NOMO-1 (cell line): ENCODE measurements around the gene KDM8.
A peak's percentile ranks its signal among the peaks of the same experiment; 100 is the strongest.
"Not testable (repeated sequence)": the region's sequence is repeated elsewhere in the genome, so short reads cannot be mapped to it uniquely, and the experiment has no call there.

Experiments used
- DNase-seq, 2 experiments: peaks; one replicate each; lab custom pipeline; 2025; ENCODE audit not compliant: unreplicated experiment in 2 of 2; lab: John Stamatoyannopoulos, UW

KDM8 gene

GRCh38 chr16:27190316-27190871, 12.9 kb upstream of the KDM8 start:
- no peak for DNase-seq

- no peak for DNase-seq
Measured at GRCh38 chr16:27191352-27191924, 11.9 kb upstream of the KDM8 start.

DNA sequence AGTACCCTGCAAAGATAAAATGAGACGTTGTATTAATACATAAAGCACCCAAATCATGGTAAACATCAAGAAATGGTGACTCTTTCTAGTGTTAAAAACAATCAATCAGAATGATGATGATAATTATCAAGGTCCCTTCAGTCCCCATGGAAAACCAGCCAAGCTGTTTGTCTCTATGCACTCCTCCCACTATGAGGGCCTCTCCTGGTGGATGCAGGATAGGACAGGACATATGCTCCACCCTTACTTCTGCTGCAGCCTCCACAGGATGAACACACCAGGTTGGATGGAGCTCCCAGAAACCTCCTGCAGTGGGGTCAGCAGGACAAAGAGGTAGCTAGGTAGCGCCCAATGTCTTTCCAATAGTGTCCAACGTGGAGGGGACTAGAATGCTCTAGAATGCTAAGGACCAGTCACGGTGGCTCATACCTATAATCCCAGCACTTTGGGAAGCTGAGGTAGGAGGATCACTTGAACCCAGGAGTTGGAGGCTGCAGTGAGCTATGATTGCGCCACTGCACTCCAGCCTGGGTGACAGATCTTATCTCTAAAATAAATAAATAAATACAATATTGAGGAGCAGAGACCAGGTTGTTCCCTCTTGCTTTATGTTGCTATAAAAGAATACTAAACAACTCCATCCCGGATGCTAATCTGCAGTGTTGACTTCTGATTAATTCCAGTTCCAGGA, 9.9 kb upstream of the KDM8 start:
- no peak for DNase-seq

DNA sequence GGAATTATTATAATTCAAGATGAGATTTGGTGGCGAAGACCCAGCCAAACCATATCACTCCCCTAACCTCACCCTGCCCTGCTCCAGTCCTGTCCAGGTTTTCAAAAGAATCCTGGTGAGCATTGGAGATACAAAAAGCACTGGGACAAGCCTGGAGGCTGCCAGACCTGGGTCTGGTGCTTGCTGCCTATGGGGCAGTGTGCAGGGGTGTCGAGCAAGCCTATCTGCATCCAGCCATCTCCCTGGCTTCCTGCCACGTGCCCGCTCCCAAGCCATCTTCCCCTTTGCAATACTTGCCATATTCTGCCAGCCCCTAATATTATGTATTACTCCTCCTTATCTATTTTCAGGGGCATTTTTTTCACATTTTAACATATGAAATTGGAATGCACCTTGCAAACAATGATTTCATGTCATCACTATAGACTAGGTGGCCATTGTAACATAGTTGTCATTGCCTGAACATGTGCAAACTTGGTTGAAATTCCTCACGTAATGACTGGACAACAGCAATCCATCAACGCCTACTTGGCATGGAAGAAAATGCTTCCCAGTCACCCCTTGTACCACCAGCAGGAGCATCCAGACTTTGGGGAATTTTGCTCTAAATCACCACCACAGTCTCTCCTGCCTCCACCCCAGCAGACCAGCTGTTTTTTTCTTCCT, 8.1 kb upstream of the KDM8 start:
- DNase-seq: no peak

DNA sequence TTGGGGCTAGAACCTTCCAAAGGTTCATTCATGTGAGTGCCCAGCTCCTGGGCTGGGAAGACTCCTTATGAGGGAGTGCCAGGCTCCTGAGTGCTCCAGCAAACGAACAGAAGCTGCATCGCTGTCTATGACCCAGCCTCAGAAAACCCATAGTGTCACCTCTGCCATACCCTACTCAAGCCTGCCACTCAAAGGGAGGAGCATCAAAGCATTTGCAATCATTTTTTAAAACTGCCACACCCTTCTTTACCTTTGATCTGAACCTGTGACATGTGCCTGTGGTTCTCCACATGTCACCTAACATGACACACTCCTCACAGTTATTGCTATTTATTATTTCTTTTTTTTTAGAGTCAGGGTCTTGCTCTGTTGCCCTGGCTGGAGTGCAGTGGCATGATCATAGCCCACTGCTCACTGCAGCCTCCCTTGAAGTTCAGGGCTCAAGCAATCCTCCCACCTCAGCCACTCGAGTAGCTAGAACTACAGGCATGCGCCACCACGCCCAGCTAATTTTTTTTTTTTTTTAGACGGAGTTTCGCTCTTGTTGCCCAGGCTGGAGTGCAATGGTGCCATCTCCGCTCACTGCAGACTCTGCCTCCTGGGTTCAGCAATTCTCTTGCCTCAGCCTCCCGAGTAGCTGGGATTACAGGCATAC, 7.3 kb upstream of the KDM8 start:
- no peak for DNase-seq

DNA sequence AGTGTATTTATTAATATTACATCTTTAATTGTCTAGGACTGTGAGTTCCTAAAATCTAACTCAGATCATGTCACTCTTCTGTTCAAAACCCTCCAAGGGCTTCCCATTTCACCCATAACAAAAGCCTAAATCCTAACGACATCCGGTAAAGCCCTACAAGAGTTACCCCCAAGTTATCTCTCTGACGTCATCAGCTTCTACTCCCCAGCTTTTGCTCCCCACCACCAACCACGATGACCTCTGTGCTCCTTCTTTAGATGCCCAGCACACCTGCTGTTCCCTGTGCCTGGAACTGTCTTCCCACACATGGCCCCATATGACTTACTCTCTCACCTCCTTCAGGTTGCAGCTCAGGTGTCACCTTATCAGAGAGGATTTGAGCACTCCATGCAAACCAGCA, 6.3 kb upstream of the KDM8 start:
- DNase-seq: no peak

DNA sequence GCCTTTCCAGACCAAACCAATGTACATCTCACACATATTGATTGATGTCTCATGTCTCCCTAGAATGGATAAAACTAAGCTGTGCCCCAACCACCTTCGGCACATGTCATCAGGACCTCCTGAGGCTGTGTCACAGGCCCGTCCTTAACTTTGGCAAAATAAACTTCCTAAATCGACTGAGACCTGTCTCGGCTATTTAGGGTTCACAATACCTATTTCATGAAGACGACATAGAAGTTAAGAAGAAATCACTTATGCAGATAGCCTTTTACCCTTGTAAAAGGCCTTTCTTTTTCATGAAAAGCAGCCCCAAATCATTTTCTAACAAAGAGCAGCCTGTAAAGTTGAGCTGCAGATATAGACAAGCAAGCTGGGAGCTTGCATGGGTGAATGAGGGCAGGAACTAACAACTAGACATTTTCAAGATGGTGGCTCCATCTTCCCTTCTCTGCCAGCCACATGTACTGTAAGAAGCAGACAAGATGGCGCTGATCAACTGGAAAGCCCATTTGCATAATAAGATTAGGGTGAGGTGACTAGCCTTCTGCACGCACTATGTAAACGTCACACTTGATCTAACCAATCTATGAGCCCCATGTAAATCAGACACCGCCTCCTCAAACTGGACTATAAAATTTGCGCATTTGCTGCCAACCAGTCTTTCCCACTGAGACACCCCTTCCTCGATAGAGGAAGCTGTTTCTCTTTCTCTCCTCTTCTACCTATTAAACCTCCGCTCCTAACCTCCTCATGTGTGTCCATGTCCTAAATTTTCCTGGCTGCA, 4.7 kb upstream of the KDM8 start:
- DNase-seq: no peak

GRCh38 chr16:27199235-27199586, 4.1 kb upstream of the KDM8 start:
- DNase-seq: no peak

DNA sequence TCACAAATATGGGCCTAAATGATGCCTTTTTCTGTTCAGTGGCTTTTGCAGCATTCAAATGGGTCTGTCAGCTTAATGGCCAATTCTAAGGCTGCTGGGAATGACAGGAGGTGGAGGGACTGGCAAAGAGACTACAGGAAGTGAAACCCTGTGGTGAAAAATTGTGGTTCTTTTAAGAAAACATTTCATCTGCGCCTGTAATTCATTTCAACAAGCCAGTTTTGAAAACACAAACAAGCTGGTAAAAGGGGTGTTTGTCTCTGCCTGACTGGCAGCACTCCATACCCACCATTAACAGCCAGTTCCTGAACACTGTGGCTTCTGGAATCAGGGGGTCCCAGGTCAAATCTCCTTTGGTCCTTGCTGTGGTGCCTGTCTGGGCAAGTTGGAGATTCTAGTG, 3.6 kb upstream of the KDM8 start:
- peak; percentile 84 to 93 for DNase-seq

GRCh38 chr16:27200914-27201313, 2.4 kb upstream of the KDM8 start:
- DNase-seq: not testable (repeated sequence)

- peak in 1 of 2 experiments; percentile 73 for DNase-seq
Measured at GRCh38 chr16:27202923-27203506, 311 bp upstream of the KDM8 start.

- no peak for DNase-seq
Measured at GRCh38 chr16:27204312-27204915, 1.1 kb downstream of the KDM8 start.

DNA sequence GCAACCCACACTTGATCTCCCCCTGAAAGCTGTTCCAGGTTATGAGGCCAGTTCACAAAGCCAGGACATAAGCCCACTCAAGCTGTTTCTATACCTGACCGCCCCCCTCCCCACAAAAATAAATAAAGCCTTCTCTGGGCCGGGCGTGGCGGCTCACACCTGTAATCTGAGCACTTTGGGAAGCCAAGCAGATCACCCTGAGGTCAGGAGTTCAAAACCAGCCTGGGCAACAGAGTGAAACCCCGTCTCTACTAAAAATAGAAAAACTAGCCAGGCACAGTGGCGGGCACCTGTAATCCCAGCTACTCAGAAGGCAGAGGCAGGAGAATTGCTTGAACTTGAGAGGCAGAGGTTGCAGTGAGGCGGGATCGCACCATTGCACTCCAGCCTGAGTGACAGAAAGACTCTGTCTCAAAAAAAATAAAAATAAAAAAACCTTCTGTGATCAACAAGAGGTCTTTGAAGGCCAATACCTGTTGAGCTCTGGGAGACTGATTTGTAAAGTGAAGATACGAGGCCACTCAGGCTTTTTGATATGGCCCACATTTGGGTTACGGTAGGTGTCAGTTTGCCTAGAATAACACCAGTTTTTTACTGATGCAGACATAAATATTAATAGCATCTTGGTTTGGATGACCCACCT, 2.2 kb downstream of the KDM8 start:
- DNase-seq: no peak

- DNase-seq: not testable (repeated sequence)
Measured at GRCh38 chr16:27207121-27207520, 3.8 kb downstream of the KDM8 start.

GRCh38 chr16:27208081-27208680, 4.9 kb downstream of the KDM8 start:
- no peak for DNase-seq

DNA sequence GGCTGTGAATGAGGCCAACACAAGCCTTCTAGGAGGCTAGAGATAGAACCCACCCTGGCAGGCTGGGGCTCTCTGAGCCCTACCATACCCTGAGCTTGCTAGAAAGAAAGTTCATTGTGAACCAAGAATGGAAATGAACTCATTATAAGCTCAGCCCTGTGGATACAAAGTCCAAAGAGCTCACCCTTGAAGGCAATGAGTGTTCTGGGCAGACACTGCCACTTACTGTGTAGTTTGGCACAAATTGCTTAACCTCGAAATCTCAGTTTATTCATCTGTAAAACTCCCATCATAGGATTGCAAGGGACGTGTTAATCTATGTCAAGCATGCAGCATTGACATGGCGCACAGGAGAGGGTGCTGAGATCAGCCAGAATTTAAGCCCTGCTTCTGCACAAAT, 5.5 kb downstream of the KDM8 start:
- DNase-seq: no peak

DNA sequence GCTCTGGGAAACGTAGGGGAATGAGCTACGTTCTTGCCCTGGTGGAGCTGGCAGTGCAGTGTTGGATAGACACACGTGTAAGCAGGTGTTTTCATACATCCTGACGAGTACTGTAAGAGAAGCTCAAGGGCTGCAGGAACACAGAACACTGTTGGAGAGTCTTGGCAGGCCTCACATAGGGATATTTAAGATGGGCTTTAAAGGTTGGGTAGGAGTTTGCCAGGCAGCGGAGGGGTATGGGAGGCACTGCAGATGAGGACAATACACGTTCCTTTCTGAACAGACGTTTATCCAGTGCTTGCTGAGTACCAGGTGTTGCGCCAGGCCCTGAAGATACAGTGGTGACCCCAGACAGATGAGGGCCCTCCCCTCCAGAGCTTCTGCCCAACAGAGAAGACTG, 6.3 kb downstream of the KDM8 start:
- DNase-seq: no peak

GRCh38 chr16:27210174-27210573, 6.8 kb downstream of the KDM8 start:
- no peak for DNase-seq

DNA sequence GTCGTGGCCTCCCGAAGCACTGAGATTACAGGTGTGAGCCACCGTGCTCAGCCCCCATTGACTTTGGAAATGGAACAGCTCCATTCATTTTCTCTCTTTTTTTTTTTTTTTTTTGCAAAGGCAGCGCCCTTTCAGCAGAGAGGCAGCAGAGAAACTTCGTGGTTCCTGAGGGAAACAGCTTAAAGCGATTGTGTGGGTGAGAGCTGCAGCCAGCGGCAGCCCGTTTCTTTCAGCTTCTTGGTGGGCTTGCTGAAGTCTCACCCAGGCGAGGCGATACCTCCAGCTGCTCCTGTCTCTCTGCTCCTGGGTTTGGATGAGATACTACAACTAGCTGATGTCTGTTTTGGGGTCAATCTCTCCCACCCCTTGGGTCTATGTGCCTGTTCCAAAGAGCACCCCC, 7.7 kb downstream of the KDM8 start:
- no peak for DNase-seq
